OCI-LY1 (cell line): ENCODE data around the gene HOXD10.

ENCODE experiments used
- EZH2 ChIP-seq: fragments of 200-600 bp; sonication (generic), shearing (Covaris generic); IDR thresholded peaks from 2 replicates; pipeline ENCODE4 v1.8.0; 2017; ENCODE audit warnings: borderline replicate concordance, mixed run types, mild to moderate bottlenecking, antibody characterized with exemption, low read length, moderate library complexity, mixed read lengths
- TF ChIP-seq, protein P1 (sequence below): fragments of 200-600 bp; sonication (generic), shearing (Covaris generic); IDR thresholded peaks from 2 replicates; pipeline ENCODE4 v1.5.1; 2017; ENCODE audit warnings: mild to moderate bottlenecking, antibody characterized with exemption, low read length, moderate library complexity, mixed read lengths

DNA sequence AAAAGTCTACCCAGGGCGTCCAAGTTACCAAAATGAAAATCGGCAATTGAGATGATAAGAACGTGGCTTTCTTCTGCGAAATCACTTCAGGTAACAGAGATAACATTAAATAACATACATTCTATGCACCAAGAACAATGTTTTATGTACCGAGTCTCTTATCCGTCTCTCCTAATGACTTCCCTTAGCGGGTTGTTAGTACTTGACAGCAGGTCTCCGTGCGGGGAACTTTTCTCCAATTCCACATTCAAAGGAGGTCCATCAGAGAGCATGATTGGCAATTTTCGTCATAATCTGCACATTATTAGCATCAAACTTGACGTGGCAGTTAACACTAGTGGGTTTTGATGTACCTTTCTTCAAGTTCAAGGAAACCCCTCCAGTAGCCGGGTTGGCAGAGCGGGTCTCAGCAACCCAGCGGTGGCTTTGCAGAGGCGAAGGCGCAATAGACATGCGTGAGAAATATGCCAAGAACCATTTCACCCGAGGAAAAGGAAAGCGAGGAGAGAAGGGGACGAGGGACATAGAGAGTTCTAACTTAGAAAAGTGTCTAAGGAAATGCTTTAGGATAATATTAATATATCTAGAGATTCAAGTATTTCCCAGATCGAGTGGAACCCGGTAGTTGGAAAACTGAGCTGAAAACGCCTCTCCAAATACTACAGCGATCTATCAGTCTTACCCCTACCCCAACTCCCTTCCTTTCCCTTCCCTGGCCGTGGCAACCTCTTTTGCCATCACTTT is 37.9 kb upstream of the HOXD10 start:
- TF ChIP-seq, protein P1, sequence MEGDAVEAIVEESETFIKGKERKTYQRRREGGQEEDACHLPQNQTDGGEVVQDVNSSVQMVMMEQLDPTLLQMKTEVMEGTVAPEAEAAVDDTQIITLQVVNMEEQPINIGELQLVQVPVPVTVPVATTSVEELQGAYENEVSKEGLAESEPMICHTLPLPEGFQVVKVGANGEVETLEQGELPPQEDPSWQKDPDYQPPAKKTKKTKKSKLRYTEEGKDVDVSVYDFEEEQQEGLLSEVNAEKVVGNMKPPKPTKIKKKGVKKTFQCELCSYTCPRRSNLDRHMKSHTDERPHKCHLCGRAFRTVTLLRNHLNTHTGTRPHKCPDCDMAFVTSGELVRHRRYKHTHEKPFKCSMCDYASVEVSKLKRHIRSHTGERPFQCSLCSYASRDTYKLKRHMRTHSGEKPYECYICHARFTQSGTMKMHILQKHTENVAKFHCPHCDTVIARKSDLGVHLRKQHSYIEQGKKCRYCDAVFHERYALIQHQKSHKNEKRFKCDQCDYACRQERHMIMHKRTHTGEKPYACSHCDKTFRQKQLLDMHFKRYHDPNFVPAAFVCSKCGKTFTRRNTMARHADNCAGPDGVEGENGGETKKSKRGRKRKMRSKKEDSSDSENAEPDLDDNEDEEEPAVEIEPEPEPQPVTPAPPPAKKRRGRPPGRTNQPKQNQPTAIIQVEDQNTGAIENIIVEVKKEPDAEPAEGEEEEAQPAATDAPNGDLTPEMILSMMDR = no peak
- TF ChIP-seq EZH2 = no peak
